GM23248 (cell line): Measurements from ENCODE around the gene HINT3. TPM values are rescaled to one million over a fixed set of nuclear protein-coding genes. Genes with fewer than 3 reads are reported as not detected.

Experiments
- DNase-seq: peaks from one replicate; pipeline ENCODE4 v3.0.0-alpha.2; 2015
- H2AFZ ChIP-seq: fragments of 200-600 bp; sonication (generic); 2 replicates; pipeline ENCODE4 v1.6.1; 2016; ENCODE audit warnings: antibody characterized with exemption
- H3F3A ChIP-seq: fragments of 200-600 bp; sonication (generic); 2 replicates; pipeline ENCODE4 v1.6.1; 2016; ENCODE audit warnings: mild to moderate bottlenecking, antibody characterized with exemption, mixed run types; ENCODE audit not compliant: insufficient read depth
- H3K27ac ChIP-seq: fragments of 200-600 bp; sonication (generic); 2 replicates; pipeline ENCODE4 v1.5.1; 2016; ENCODE audit warnings: mild to moderate bottlenecking
- H3K27me3 ChIP-seq: fragments of 200-600 bp; sonication (generic); replicated peaks from 2 replicates; pipeline ENCODE4 v1.6.1; 2016; ENCODE audit warnings: mild to moderate bottlenecking; ENCODE audit not compliant: insufficient read depth
- H3K36me3 ChIP-seq: fragments of 200-600 bp; sonication (generic); 2 replicates; pipeline ENCODE4 v1.6.1; 2016; ENCODE audit warnings: low read depth, mild to moderate bottlenecking
- H3K4me1 ChIP-seq: fragments of 200-600 bp; sonication (generic); 2 replicates; pipeline ENCODE4 v1.6.1; 2016; ENCODE audit warnings: mild to moderate bottlenecking; ENCODE audit not compliant: insufficient read depth
- H3K4me2 ChIP-seq: fragments of 200-600 bp; sonication (generic); one replicate; pipeline ENCODE4 v1.6.1; 2016; ENCODE audit warnings: mild to moderate bottlenecking; ENCODE audit not compliant: unreplicated experiment
- H3K4me3 ChIP-seq: fragments of 200-600 bp; sonication (generic); 2 replicates; pipeline ENCODE4 v1.5.1; 2016; ENCODE audit warnings: mild to moderate bottlenecking
- H3K79me2 ChIP-seq: fragments of 200-600 bp; sonication (generic); 2 replicates; pipeline ENCODE4 v1.6.1; 2016; ENCODE audit warnings: mild to moderate bottlenecking; ENCODE audit not compliant: insufficient read depth
- H3K9ac ChIP-seq: fragments of 200-600 bp; sonication (generic); 2 replicates; pipeline ENCODE4 v1.6.1; 2016; ENCODE audit warnings: mild to moderate bottlenecking
- H3K9me2 ChIP-seq: fragments of 200-600 bp; sonication (generic); 2 replicates; pipeline ENCODE4 v1.6.1; 2016; ENCODE audit warnings: mixed run types, mild to moderate bottlenecking, moderate library complexity; ENCODE audit not compliant: insufficient read depth
- H3K9me3 ChIP-seq: fragments of 200-600 bp; sonication (generic); one replicate; pipeline ENCODE4 v1.6.1; 2017; ENCODE audit warnings: low read depth
- H4K20me1 ChIP-seq: fragments of 200-600 bp; sonication (generic); 2 replicates; pipeline ENCODE4 v1.6.0; 2016; ENCODE audit not compliant: insufficient read depth
- EZH2 ChIP-seq: fragments of 200-600 bp; sonication (generic); IDR thresholded peaks from 2 replicates; pipeline ENCODE4 v1.6.1; 2018; ENCODE audit warnings: antibody characterized with exemption, mild to moderate bottlenecking; ENCODE audit not compliant: insufficient read depth, poor library complexity, severe bottlenecking
- EZH2phosphoT487 ChIP-seq: fragments of 200-600 bp; sonication (generic); IDR thresholded peaks from 2 replicates; pipeline ENCODE4 v1.6.1; 2018; ENCODE audit warnings: antibody characterized with exemption, moderate library complexity, mild to moderate bottlenecking, low read depth; ENCODE audit not compliant: insufficient read depth
- whole genome bisulfite sequencing, 2 experiments: methylation state at CpG; one replicate each; pipeline ENCODE4 v1.1.6; 2015 to 2017; ENCODE audit warnings: low lambda C conversion rate in 2 of 2, low coverage in 1 of 2; ENCODE audit errors: missing lambda C conversion rate in 2 of 2; 5-methylcytosine and 5-hydroxymethylcytosine counted together
- in situ Hi-C: fragments of 300-500 bp; cut with MboI; formaldehyde crosslinking; loops from 2 replicates; pipeline ENCODE4 v1.15.0; 2020
- polyA plus RNA-seq: library from polyadenylated mRNA; unstranded; fragments of >200 nt; fragmentation: Nextera tagmentation; extraction: Ambion mirVana; gene quantifications from 2 replicates; pipeline ENCODE4 v1.2.1, GENCODE V29; 2016
- total RNA-seq: library from RNA; depleted of rRNA; stranded (reverse); fragments of >200 nt; shearing (Covaris generic); gene quantifications from 2 replicates; pipeline ENCODE4 v1.2.3, GENCODE V29; 2014

The HINT3 gene
- total and polyA plus RNA-seq, 2 experiments from 2014 or later = 7.0 to 20.5 TPM

DNA sequence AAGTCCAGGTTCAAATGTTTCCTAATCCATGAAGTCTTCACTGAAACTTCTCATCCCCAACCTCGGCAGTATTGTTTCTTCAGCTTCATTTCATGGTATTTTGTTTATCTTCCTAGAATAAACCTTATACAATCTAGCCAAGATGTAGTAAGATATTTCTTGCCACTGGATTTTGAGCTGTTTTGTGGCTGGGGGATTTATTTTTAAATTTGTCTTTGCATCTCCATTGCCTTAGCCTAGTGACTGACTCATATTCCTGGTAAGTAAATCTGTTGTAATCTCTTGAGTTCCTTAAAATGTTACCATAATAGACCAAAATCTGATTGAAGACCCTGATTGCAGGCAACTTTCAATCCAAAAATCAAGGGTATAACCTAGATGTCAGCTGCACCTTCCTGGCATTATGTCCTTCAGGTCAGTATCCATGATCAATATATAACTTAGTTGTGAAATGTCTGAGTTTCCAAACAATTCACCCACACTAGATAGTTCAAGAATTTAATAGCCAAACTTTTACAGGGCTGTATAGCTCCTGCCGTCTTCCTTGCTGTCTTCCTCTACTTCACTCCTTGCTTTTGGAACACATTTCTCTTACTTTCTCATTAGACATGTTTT is 25.1 kb downstream of the HINT3 start:
- H3K9ac ChIP-seq = no peak overlapping the region
- H3K36me3 ChIP-seq = no peaks in the 10 kb centered on the region
- H3F3A ChIP-seq = peaks cover 27% of the 10 kb centered on the region
- 91 to 96% methylated on average over 2 of the region's 2 CpGs for whole genome bisulfite sequencing, 2 experiments
- H3K27me3 ChIP-seq = no peaks in the 10 kb centered on the region
- H3K4me2 ChIP-seq = no peak overlapping the region
- no peaks in the 10 kb centered on the region for H3K9me3 ChIP-seq
- no peaks in the 10 kb centered on the region for H3K9me2 ChIP-seq
- H4K20me1 ChIP-seq = no peaks in the 10 kb centered on the region
- peaks cover 8% of the 10 kb centered on the region; the same call in 1 of the 2 replicates for H3K79me2 ChIP-seq
- peaks cover 29% of the 10 kb centered on the region for H3K4me1 ChIP-seq
- no peak overlapping the region for H3K4me3 ChIP-seq
- H2AFZ ChIP-seq = no peak overlapping the region
- no peak overlapping the region for H3K27ac ChIP-seq
- DNase-seq = no peak
- in situ Hi-C loops = no loop called here
- TF ChIP-seq EZH2 = no peak
- TF ChIP-seq EZH2phosphoT487 = no peak

- Histone ChIP-seq H3K9me3 (no peaks in the 10 kb centered on the region), H3K4me1 (peaks cover 29% of the 10 kb centered on the region), H3K4me3 (no peak overlapping the region), H3K9me2 (no peaks in the 10 kb centered on the region), H2AFZ (no peak overlapping the region), H3K27me3 (no peaks in the 10 kb centered on the region), H3K9ac (peak overlapping the region; percentile 13; the same call in 1 of the 2 replicates), H3F3A (peaks cover 27% of the 10 kb centered on the region), H3K4me2 (peak overlapping the region; percentile 61), H3K27ac (peak overlapping the region; percentile 75), H3K79me2 (peaks cover 26% of the 10 kb centered on the region), H3K36me3 (no peaks in the 10 kb centered on the region), H4K20me1 (no peaks in the 10 kb centered on the region)
- TF ChIP-seq EZH2phosphoT487 (no peak), EZH2 (no peak)
- in situ Hi-C loops = no loop called here
- peak; percentile 85 for DNase-seq
- 49 to 57% methylated on average over 4 of the region's 4 CpGs for WGBS, 2 experiments
Measured at GRCh38 chr6:125983246-125983945, 26.8 kb downstream of the HINT3 start.

DNA sequence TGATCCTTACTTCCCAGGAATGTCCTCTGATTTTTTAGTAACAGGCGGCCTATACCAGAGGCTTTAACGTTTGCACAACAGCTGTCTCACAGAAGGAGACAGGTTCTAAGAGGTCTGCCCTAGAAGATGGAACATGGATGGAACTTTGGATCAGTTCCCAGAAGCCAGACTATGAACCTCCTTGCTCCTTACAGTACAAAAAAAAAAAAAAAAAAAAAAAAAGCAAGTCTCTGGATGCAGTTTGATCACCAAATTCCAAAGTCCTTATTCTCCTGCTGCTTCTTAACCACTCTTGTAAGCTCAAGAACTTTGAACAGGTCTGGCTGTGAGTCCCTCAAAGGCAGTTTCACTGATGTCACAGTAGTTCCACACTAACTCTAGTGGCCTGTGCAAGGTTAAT is 27.7 kb downstream of the HINT3 start:
- Histone ChIP-seq H3K4me2 (peak overlapping the region; percentile 61), H3F3A (peaks cover 27% of the 10 kb centered on the region), H2AFZ (no peak overlapping the region), H3K9me2 (no peaks in the 10 kb centered on the region), H3K9me3 (no peaks in the 10 kb centered on the region), H4K20me1 (no peaks in the 10 kb centered on the region), H3K4me3 (no peak overlapping the region), H3K9ac (no peak overlapping the region), H3K36me3 (no peaks in the 10 kb centered on the region), H3K79me2 (peaks cover 31% of the 10 kb centered on the region), H3K27me3 (no peaks in the 10 kb centered on the region), H3K4me1 (peaks cover 29% of the 10 kb centered on the region), H3K27ac (peak overlapping the region; percentile 75)
- WGBS, 2 experiments = 48 to 57% methylated on average over 2 of the region's 2 CpGs
- in situ Hi-C loops = no loop called here
- DNase-seq = peak; percentile 64
- no peak for TF ChIP-seq EZH2
- no peak for TF ChIP-seq EZH2phosphoT487

GRCh38 chr6:125985522-125985921 is 29.0 kb downstream of the HINT3 start:
- WGBS, 2 experiments = 99% methylated on average over 4 of the region's 4 CpGs
- Histone ChIP-seq H3F3A (peaks cover 27% of the 10 kb centered on the region), H3K9ac (peak overlapping the region; percentile 80), H2AFZ (peak overlapping the region; percentile 99), H3K4me2 (peak overlapping the region; percentile 97), H4K20me1 (no peaks in the 10 kb centered on the region), H3K9me2 (no peaks in the 10 kb centered on the region), H3K4me1 (peaks cover 29% of the 10 kb centered on the region), H3K9me3 (no peaks in the 10 kb centered on the region), H3K27ac (no peak overlapping the region), H3K36me3 (no peaks in the 10 kb centered on the region), H3K4me3 (peak overlapping the region; percentile 90), H3K79me2 (peaks cover 34% of the 10 kb centered on the region), H3K27me3 (no peaks in the 10 kb centered on the region)
- DNase-seq = no peak
- in situ Hi-C loops = no loop called here
- TF ChIP-seq EZH2 (no peak), EZH2phosphoT487 (no peak)
